PC-3 (cell line): ENCODE measurements around the gene TBC1D5.

Experiments
- CTCF ChIP-seq: fragments of 300-600 bp; sonication (generic); conservative IDR thresholded peaks from 2 replicates; pipeline ENCODE4 v1.5.1; 2017; ENCODE audit warnings: antibody characterized with exemption, low read depth, mild to moderate bottlenecking, low read length
- EZH2 ChIP-seq: fragments of 300-600 bp; sonication (generic); IDR thresholded peaks from one replicate; pipeline ENCODE4 v1.6.1; 2017; ENCODE audit warnings: antibody characterized with exemption, mild to moderate bottlenecking, low read length; ENCODE audit not compliant: unreplicated experiment

- TF ChIP-seq CTCF = no peak
- TF ChIP-seq EZH2 = no peak
These were observed 212.8 kb downstream of the TBC1D5 start for GRCh38 chr3:17529677-17530076.
